ENCODE data around the gene LRRN4. TPM values are rescaled to one million over a fixed set of nuclear protein-coding genes. Genes with fewer than 3 reads are reported as not detected.

LRRN4 gene
- total and polyA plus RNA-seq, 2 of the 8 experiments (the other 6 are each of a cell fraction or from before 2014, with no cell fraction given), result 0.21 to 0.89 TPM

DNA sequence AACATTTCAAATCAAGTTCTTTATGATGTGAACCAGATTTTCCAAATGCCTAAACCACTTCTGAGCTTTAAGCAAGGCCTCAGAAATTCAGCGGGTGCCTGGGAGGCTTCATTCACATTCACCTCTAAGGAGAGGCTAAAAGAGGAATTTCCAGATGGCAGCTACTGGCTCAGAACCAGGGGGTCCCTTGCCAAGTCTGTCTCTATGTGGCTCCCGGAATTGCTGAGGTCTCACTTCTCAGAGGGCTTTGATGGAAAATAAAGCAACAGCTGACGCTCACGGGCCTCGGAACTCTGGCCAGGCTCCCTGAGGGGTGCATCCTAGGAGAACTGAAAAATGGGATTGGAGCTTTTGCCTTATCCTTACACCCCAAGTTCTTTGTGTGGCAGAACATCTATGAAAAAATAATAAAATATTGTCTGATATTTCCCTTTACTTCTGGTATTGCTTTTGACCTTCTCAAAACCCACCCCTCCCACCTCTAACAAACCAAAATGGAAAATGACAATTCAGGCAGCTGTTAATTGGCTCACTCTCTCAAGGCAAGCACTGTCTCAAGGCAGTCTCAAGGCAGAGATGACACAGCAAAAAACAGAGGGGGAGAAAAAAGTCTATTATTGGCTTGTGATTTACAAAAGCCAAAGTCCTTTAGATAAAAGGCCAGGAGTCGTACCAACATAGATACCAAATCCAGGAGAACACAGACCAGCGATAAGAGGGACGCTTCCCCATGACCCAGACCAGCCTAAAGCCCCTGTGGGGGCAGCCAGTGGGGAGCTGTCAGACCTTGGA, 21.8 kb upstream of the LRRN4 start:
- Histone ChIP-seq H3K9ac (replicated peaks in 1 of 4; ENCODE audit: extremely low read depth in 1 of 4, low read depth in 3 of 4, low read length in 3 of 4) (no peak overlapping the region), H2AFZ (ENCODE audit: low read length) (no peak overlapping the region), H2BK20ac (ENCODE audit: low read length) (no peak overlapping the region), H3K18ac (ENCODE audit: extremely low read depth, low read length) (no peak overlapping the region), H4K5ac (ENCODE audit: insufficient read length, low read depth, low read length) (no peak overlapping the region), H3K23ac (ENCODE audit: insufficient read length) (no peak overlapping the region), H3K27me3 (replicated peaks in 1 of 4; ENCODE audit: control insufficient read depth in 3 of 4, extremely low read depth in 1 of 4, insufficient read depth in 3 of 4, low read length in 3 of 4) (no peaks in the 10 kb centered on the region), H4K91ac (replicated peaks; ENCODE audit: insufficient read length, low read length) (no peak overlapping the region), H3K9me3 (ENCODE audit: insufficient read depth in 2 of 2, low read depth in 1 of 2, low read length in 1 of 2) (no peaks in the 10 kb centered on the region), H3K27ac (ENCODE audit: low read depth, low read length) (no peak overlapping the region), H3K4me1 (replicated peaks in 1 of 4; ENCODE audit: control insufficient read depth in 3 of 4, insufficient read depth in 4 of 4, low read length in 3 of 4) (no peaks in the 10 kb centered on the region), H3K79me2 (ENCODE audit: control insufficient read depth in 1 of 2, insufficient read depth in 2 of 2, low read length in 2 of 2) (no peaks in the 10 kb centered on the region), H3K56ac (replicated peaks; ENCODE audit: insufficient read length, low read depth, low read length) (no peak overlapping the region), H3K4ac (replicated peaks; ENCODE audit: insufficient read length, low read depth, low read length) (no peak overlapping the region), H2BK12ac (ENCODE audit: low read depth, low read length) (no peak overlapping the region), H3K79me1 (ENCODE audit: low read depth, low read length) (no peaks in the 10 kb centered on the region), H2BK120ac (replicated peaks; ENCODE audit: low read depth, low read length) (no peak overlapping the region), H4K20me1 (replicated peaks in 1 of 2; ENCODE audit: control insufficient read depth in 1 of 2, insufficient read depth in 2 of 2, low read length in 2 of 2) (peaks cover 0 to 3% of the 10 kb centered on the region in 2 experiments), H3K23me2 (ENCODE audit: low read depth, low read length) (no peaks in the 10 kb centered on the region), H2BK15ac (ENCODE audit: low read length) (no peak overlapping the region), H3K4me2 (ENCODE audit: insufficient read depth in 1 of 2, low read depth in 2 of 2, low read length in 2 of 2) (no peak overlapping the region), H3K36me3 (ENCODE audit: control insufficient read depth in 2 of 4, insufficient read depth in 4 of 4, low read length in 3 of 4) (peaks cover 7 to 10% (median 8%) of the 10 kb centered on the region in 4 experiments; a peak in 6 of 8 replicates), H3K14ac (ENCODE audit: insufficient read length) (no peak overlapping the region), H2BK5ac (ENCODE audit: low read depth, low read length) (no peak overlapping the region), H4K8ac (ENCODE audit: extremely low read depth, insufficient read depth, low read length) (no peak overlapping the region; the same call in 1 of the 2 replicates), H2AK5ac (ENCODE audit: low read depth, low read length) (no peak overlapping the region), H3K4me3 (ENCODE audit: extremely low read depth in 1 of 4, insufficient read depth in 2 of 4, low read depth in 3 of 4, low read length in 4 of 4) (no peak overlapping the region)
- FAIRE-seq (no peak), DNase-seq (ENCODE audit: low read depth in 1 of 2, low spot score in 2 of 2) (no peak)
- no peak for TF ChIP-seq RAD21 (IDR thresholded peaks at IDR 0.05 in 1 of 2, conservative IDR thresholded peaks at IDR 0.05 in 1 of 2; ENCODE audit: low read depth in 2 of 2, low read length in 2 of 2)
- 95% methylated on average over 8 of the region's 8 CpGs; no CpG with 5 or more reads in 1 of the 2 experiments for WGBS, 2 experiments (ENCODE audit: extremely low coverage in 1 of 2, insufficient coverage in 1 of 2, insufficient read length in 1 of 2, insufficient replicate concordance in 2 of 2, low coverage in 1 of 2, low lambda C conversion rate in 2 of 2, missing lambda C conversion rate in 1 of 2)
- ChIA-PET CTCF (ENCODE audit: partially characterized antibody) (interaction anchor here (0.9 to 4.5 kb wide), 12 partner anchors 8 to 547 kb away, joined by 3 to 22 read pairs (median 6); no protein-coding TSS in a partner anchor), POLR2A (ENCODE audit: partially characterized antibody) (interaction anchor here (0.7 kb wide), 1 partner anchor 22 kb away, joined by 3 read pairs; no protein-coding TSS in a partner anchor)

Data from H1 (cell line).